SK-N-SH (cell line): ENCODE results near the gene HS3ST1. TPM values are rescaled to one million over a fixed set of nuclear protein-coding genes. Genes with fewer than 3 reads are reported as not detected.

ENCODE experiments used
- CTCF ChIA-PET: fragments of 300-600, 350-600 bp; formaldehyde crosslinking; extraction: SDS; loops from one replicate; lab custom pipeline; 2021; lab: Yijun Ruan, JAX
- POLR2A ChIA-PET: fragments of 350-600 bp; sonication (Branson Sonifier 250); formaldehyde crosslinking; extraction: SDS; loops from one replicate; lab custom pipeline; 2020; ENCODE audit warnings: antibody characterized with exemption, inconsistent platforms; lab: Yijun Ruan, JAX
- DNase-seq: peaks from one replicate; pipeline ENCODE4 v3.0.0; 2012
- H2AFZ ChIP-seq: fragments of 200-600 bp; sonication (generic); 2 replicates; pipeline ENCODE4 v1.8.1; 2016; ENCODE audit warnings: antibody characterized with exemption, mild to moderate bottlenecking, low read depth
- H3F3A ChIP-seq: fragments of 200-600 bp; sonication (generic); replicated peaks from 2 replicates; pipeline ENCODE3; 2016; ENCODE audit warnings: antibody characterized with exemption, mild to moderate bottlenecking; ENCODE audit not compliant: insufficient read depth
- H3K27ac ChIP-seq, 2 experiments: fragments of 200-500 bp in 1 of 2; fragments of 200-600 bp in 1 of 2; sonication (Bioruptor generic) in 1 of 2; sonication (generic), shearing (Covaris generic) in 1 of 2; 2 replicates each; pipeline versions ENCODE4 v1.5.1 to v1.6.1; 2014 to 2016; ENCODE audit warnings: low read depth in 2 of 2, inconsistent platforms in 1 of 2, low read length in 1 of 2, mild to moderate bottlenecking in 1 of 2, mixed read lengths in 1 of 2
- H3K27me3 ChIP-seq: fragments of 200-600 bp; sonication (generic), shearing (Covaris generic); 2 replicates; pipeline ENCODE4 v1.6.1; 2016; ENCODE audit warnings: mixed run types; ENCODE audit not compliant: insufficient read depth
- H3K36me3 ChIP-seq, 2 experiments: fragments of 200-500 bp in 1 of 2; fragments of 200-600 bp in 1 of 2; sonication (Bioruptor generic) in 1 of 2; sonication (generic) in 1 of 2; replicated peaks in 1 of 2; 2 replicates each; pipeline versions ENCODE3 to v1.5.1; 2014 to 2016; ENCODE audit warnings: low read length in 1 of 2, mild to moderate bottlenecking in 1 of 2; ENCODE audit not compliant: insufficient read depth in 2 of 2, control insufficient read depth in 1 of 2
- H3K4me1 ChIP-seq, 2 experiments: fragments of 200-500 bp in 1 of 2; fragments of 200-600 bp in 1 of 2; sonication (Bioruptor generic) in 1 of 2; sonication (generic), shearing (Covaris generic) in 1 of 2; 2 replicates each; pipeline versions ENCODE4 v1.5.1 to v1.6.1; 2014 to 2016; ENCODE audit warnings: low read depth in 1 of 2, low read length in 1 of 2, mixed run types in 1 of 2; ENCODE audit not compliant: insufficient read depth in 2 of 2, control insufficient read depth in 1 of 2
- H3K4me2 ChIP-seq: fragments of 200-600 bp; sonication (generic), shearing (Covaris generic); 2 replicates; pipeline ENCODE4 v1.6.1; 2017; ENCODE audit warnings: mixed run types
- H3K4me3 ChIP-seq, 2 experiments: fragments of 200-500 bp in 1 of 2; fragments of 200-600 bp in 1 of 2; sonication (Bioruptor generic) in 1 of 2; sonication (generic), shearing (Covaris generic) in 1 of 2; 2 replicates each; pipeline versions ENCODE4 v1.5.1 to v1.8.1; 2014 to 2016; ENCODE audit warnings: low read depth in 2 of 2, inconsistent platforms in 1 of 2, low read length in 1 of 2, mild to moderate bottlenecking in 1 of 2, mixed read lengths in 1 of 2, moderate library complexity in 1 of 2
- H3K79me2 ChIP-seq: fragments of 200-600 bp; sonication (generic); 2 replicates; pipeline ENCODE4 v1.8.1; 2017; ENCODE audit warnings: mild to moderate bottlenecking; ENCODE audit not compliant: insufficient read depth
- H3K9ac ChIP-seq: fragments of 200-600 bp; sonication (generic); 2 replicates; pipeline ENCODE4 v1.6.1; 2017; ENCODE audit warnings: mixed run types
- H3K9me2 ChIP-seq: fragments of 200-600 bp; sonication (generic); 2 replicates; pipeline ENCODE4 v1.6.1; 2017; ENCODE audit warnings: mixed run types
- H3K9me3 ChIP-seq: fragments of 200-600 bp; sonication (generic); 2 replicates; pipeline ENCODE4 v1.6.1; 2017; ENCODE audit warnings: mixed run types, mild to moderate bottlenecking, moderate library complexity
- H4K20me1 ChIP-seq: fragments of 200-600 bp; sonication (generic); 2 replicates; pipeline ENCODE4 v1.6.1; 2017; ENCODE audit warnings: mild to moderate bottlenecking, mixed run types; ENCODE audit not compliant: insufficient read depth
- CHD2 ChIP-seq: fragments of 150-350 bp; IDR thresholded peaks from 2 replicates; pipeline ENCODE4 v1.6.1; 2018; ENCODE audit warnings: low read length; ENCODE audit not compliant: partially characterized antibody
- EZH2phosphoT487 ChIP-seq: fragments of 200-600 bp; sonication (generic); IDR thresholded peaks from 2 replicates; pipeline ENCODE4 v1.6.1; 2017; ENCODE audit warnings: low read depth, mixed run types, mild to moderate bottlenecking, antibody characterized with exemption, moderate library complexity, borderline replicate concordance
- FOSL2 ChIP-seq: IDR thresholded peaks from 2 replicates; pipeline ENCODE4 v1.4.0; 2012; ENCODE audit warnings: low read depth, mild to moderate bottlenecking, moderate library complexity, borderline replicate concordance
- FOXJ3 ChIP-seq: sonication (generic); formaldehyde crosslinking; IDR thresholded peaks from 2 replicates; pipeline ENCODE4 v1.5.1; 2020; ENCODE audit warnings: mild to moderate bottlenecking, missing genetic modification reagents
- GATA2 ChIP-seq: sonication (generic); formaldehyde crosslinking; IDR thresholded peaks from 2 replicates; pipeline ENCODE4 v1.5.0; 2020; ENCODE audit warnings: mild to moderate bottlenecking, missing genetic modification reagents
- JUND ChIP-seq: IDR thresholded peaks from 2 replicates; pipeline ENCODE4 v1.4.0; 2012
- MEF2A ChIP-seq: IDR thresholded peaks from 2 replicates; pipeline ENCODE4 v1.4.0; 2012; ENCODE audit warnings: low read depth, borderline replicate concordance
- MXI1 ChIP-seq: IDR thresholded peaks from 2 replicates; pipeline ENCODE4 v1.6.1; 2012; ENCODE audit warnings: mild to moderate bottlenecking, low read depth, low read length, improper control_type of control experiment
- NFIC ChIP-seq: IDR thresholded peaks from 2 replicates; pipeline ENCODE4 v1.4.0; 2012; ENCODE audit warnings: borderline replicate concordance
- RAD21 ChIP-seq: IDR thresholded peaks from 2 replicates; pipeline ENCODE4 v1.6.1; 2012; ENCODE audit warnings: mild to moderate bottlenecking, low read length
- SIN3A ChIP-seq: IDR thresholded peaks from 2 replicates; pipeline ENCODE4 v1.6.1; 2012; ENCODE audit warnings: low read depth, mild to moderate bottlenecking, low read length, moderate library complexity, borderline replicate concordance
- SMC3 ChIP-seq: IDR thresholded peaks from 2 replicates; pipeline ENCODE4 v1.6.1; 2012; ENCODE audit warnings: low read depth, low read length, improper control_type of control experiment
- TAF1 ChIP-seq: IDR thresholded peaks from 2 replicates; pipeline ENCODE4 v1.6.1; 2012; ENCODE audit warnings: low read depth, mild to moderate bottlenecking, low read length, moderate library complexity, borderline replicate concordance
- TEAD4 ChIP-seq: IDR thresholded peaks from 2 replicates; pipeline ENCODE4 v1.4.0; 2012; ENCODE audit warnings: mild to moderate bottlenecking, borderline replicate concordance; ENCODE audit not compliant: insufficient read depth
- WGBS: methylation state at CpG from one replicate; pipeline ENCODE4 v1.1.6; 2017; ENCODE audit warnings: low lambda C conversion rate; 5-methylcytosine and 5-hydroxymethylcytosine counted together
- polyA plus RNA-seq, 3 experiments: library from polyadenylated mRNA; depleted of rRNA; stranded (reverse); fragments of >200 nt; gene quantifications; 2 replicates each; pipeline ENCODE4 v1.2.3, GENCODE V29; 2012
- TF ChIP-seq, protein P1 (sequence below): IDR thresholded peaks from 2 replicates; pipeline ENCODE4 v1.4.0; 2012; ENCODE audit warnings: low read depth, borderline replicate concordance
- TF ChIP-seq, protein P2 (sequence below): fragments of 200-600 bp; sonication (generic); IDR thresholded peaks from 2 replicates; pipeline ENCODE4 v1.6.1; 2017; ENCODE audit warnings: antibody characterized with exemption, mild to moderate bottlenecking, moderate library complexity
- TF ChIP-seq, protein P3 (sequence below): IDR thresholded peaks from 2 replicates; pipeline ENCODE4 v1.6.1; 2012; ENCODE audit warnings: mild to moderate bottlenecking, low read depth, low read length, moderate library complexity
- TF ChIP-seq, protein P4 (sequence below): IDR thresholded peaks from 2 replicates; pipeline ENCODE4 v1.4.0; 2012; ENCODE audit warnings: low read depth

Gene HS3ST1
- polyA plus RNA-seq, 1 of the 3 experiments (the other 2 are of a cell fraction), result not detected

DNA sequence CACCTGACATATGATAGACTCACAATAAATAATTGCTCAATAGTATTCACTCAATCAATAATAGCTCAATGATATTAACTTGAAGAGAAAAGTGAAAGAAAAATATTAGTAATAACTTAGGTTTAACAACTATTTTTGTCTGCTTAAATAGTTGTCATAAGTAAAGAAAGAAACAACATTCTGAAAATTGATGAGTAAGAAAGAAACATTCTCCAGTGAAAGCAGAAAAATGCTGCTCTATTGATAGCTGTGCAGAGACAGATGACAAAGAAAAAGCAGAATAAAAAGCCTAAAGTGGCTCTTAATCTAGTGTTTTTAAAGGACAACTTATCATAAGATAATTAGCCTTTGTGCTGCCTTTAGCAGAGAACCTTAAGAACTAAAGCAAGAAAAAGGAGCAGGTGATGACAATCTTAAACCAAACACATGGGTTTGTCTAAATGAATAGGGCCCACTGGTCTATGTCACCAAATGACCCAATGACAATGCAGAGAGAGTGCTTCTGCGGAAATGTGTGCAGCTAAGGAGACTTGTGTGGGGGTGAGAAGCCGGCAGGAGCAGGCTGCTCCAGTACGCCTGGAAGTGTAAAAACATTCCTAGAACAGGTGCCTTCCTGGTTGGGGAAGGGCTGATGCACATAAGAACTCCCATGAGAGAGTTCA, 13.2 kb downstream of the HS3ST1 start (continued):
- TF ChIP-seq, protein P1, sequence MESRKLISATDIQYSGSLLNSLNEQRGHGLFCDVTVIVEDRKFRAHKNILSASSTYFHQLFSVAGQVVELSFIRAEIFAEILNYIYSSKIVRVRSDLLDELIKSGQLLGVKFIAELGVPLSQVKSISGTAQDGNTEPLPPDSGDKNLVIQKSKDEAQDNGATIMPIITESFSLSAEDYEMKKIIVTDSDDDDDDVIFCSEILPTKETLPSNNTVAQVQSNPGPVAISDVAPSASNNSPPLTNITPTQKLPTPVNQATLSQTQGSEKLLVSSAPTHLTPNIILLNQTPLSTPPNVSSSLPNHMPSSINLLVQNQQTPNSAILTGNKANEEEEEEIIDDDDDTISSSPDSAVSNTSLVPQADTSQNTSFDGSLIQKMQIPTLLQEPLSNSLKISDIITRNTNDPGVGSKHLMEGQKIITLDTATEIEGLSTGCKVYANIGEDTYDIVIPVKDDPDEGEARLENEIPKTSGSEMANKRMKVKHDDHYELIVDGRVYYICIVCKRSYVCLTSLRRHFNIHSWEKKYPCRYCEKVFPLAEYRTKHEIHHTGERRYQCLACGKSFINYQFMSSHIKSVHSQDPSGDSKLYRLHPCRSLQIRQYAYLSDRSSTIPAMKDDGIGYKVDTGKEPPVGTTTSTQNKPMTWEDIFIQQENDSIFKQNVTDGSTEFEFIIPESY, result no peak
- no peak for TF ChIP-seq NFIC
- no peak for TF ChIP-seq MXI1
- TF ChIP-seq TEAD4, result no peak

DNA sequence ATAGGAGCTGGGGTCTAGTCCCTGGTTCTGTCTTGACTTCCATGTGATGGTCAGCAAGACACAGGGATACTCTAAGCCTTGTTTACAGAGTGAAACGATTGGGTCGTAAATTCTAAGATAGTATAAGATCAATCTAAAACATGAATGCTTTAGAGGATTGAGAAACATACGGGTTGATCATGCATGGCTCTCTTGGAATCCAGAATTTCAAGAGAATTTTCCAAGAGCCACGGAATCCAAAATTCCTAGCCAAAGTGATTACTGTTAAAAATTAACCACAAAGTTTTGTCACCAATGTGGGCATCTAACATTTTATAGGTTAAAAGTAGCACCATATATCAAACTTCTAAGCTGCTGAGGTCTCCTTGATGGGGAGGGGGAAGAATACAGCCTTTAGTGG, 16.5 kb downstream of the HS3ST1 start:
- no peak for TF ChIP-seq MXI1
- no peak for TF ChIP-seq EZH2phosphoT487
- TF ChIP-seq, protein P2, sequence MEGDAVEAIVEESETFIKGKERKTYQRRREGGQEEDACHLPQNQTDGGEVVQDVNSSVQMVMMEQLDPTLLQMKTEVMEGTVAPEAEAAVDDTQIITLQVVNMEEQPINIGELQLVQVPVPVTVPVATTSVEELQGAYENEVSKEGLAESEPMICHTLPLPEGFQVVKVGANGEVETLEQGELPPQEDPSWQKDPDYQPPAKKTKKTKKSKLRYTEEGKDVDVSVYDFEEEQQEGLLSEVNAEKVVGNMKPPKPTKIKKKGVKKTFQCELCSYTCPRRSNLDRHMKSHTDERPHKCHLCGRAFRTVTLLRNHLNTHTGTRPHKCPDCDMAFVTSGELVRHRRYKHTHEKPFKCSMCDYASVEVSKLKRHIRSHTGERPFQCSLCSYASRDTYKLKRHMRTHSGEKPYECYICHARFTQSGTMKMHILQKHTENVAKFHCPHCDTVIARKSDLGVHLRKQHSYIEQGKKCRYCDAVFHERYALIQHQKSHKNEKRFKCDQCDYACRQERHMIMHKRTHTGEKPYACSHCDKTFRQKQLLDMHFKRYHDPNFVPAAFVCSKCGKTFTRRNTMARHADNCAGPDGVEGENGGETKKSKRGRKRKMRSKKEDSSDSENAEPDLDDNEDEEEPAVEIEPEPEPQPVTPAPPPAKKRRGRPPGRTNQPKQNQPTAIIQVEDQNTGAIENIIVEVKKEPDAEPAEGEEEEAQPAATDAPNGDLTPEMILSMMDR, result no peak
- TF ChIP-seq FOSL2, result no peak
- TF ChIP-seq SIN3A, result no peak
- no peak for TF ChIP-seq JUND
- no peak for TF ChIP-seq MEF2A
- no peak overlapping the region for H3K9ac ChIP-seq
- CTCF ChIA-PET, result no interaction called here
- H3K9me3 ChIP-seq, result no peaks in the 10 kb centered on the region
- no peaks in the 10 kb centered on the region for H3F3A ChIP-seq
- H3K9me2 ChIP-seq, result no peaks in the 10 kb centered on the region
- H3K79me2 ChIP-seq, result no peaks in the 10 kb centered on the region
- no peak overlapping the region for H3K27ac ChIP-seq
- POLR2A ChIA-PET, result no interaction called here
- H3K27me3 ChIP-seq, result no peaks in the 10 kb centered on the region
- no peaks in the 10 kb centered on the region for H3K36me3 ChIP-seq
- H3K4me1 ChIP-seq, result no peaks in the 10 kb centered on the region
- no peak overlapping the region for H2AFZ ChIP-seq
- H3K4me3 ChIP-seq, result no peak overlapping the region
- no peak overlapping the region for H3K4me2 ChIP-seq
- 13% methylated on average over 4 of the region's 4 CpGs for WGBS
- DNase-seq, result no peak
- H4K20me1 ChIP-seq, result no peaks in the 10 kb centered on the region

DNA sequence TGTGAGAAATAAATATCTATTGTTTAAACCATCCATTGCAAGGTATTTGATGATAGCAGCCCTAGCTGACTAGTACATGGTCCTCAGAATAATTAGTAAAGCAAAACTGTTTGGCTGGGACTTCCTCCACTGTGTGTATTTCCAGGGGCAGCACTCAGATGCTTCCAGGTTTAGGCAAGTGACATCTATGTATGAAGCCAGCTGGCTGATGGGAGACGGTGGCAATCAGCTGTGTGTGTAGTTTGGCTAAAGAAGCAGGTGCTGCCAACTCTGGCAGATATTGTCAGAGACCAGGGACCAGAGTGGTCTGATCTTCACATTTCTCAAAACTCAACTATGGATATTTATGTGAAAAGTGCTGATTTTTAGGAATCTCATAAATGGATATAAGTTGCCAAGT, 19.1 kb downstream of the HS3ST1 start:
- POLR2A ChIA-PET, result interaction anchor here (0.5 kb wide), 1 partner anchor 14 kb away, joined by 3 read pairs; no protein-coding TSS in a partner anchor
- Histone ChIP-seq H3K4me2 (no peak overlapping the region), H3K36me3 (no peaks in the 10 kb centered on the region), H4K20me1 (no peaks in the 10 kb centered on the region), H3K4me1 (no peaks in the 10 kb centered on the region), H3K9me2 (no peaks in the 10 kb centered on the region), H3K9ac (no peak overlapping the region), H3K79me2 (no peaks in the 10 kb centered on the region), H3K27me3 (no peaks in the 10 kb centered on the region), H3K27ac (no peak overlapping the region), H3F3A (no peaks in the 10 kb centered on the region), H3K9me3 (no peaks in the 10 kb centered on the region), H3K4me3 (no peak overlapping the region), H2AFZ (no peak overlapping the region)
- CTCF ChIA-PET, result no interaction called here
- 6% methylated on average over 1 of the region's 1 CpG for WGBS
- no peak for DNase-seq
- TF ChIP-seq SMC3, result no peak
- TF ChIP-seq FOXJ3, result no peak
- TF ChIP-seq GATA2 (CRISPR knock-in tag), result no peak
- TF ChIP-seq JUND, result no peak
- TF ChIP-seq TEAD4, result no peak
- TF ChIP-seq, protein P3, sequence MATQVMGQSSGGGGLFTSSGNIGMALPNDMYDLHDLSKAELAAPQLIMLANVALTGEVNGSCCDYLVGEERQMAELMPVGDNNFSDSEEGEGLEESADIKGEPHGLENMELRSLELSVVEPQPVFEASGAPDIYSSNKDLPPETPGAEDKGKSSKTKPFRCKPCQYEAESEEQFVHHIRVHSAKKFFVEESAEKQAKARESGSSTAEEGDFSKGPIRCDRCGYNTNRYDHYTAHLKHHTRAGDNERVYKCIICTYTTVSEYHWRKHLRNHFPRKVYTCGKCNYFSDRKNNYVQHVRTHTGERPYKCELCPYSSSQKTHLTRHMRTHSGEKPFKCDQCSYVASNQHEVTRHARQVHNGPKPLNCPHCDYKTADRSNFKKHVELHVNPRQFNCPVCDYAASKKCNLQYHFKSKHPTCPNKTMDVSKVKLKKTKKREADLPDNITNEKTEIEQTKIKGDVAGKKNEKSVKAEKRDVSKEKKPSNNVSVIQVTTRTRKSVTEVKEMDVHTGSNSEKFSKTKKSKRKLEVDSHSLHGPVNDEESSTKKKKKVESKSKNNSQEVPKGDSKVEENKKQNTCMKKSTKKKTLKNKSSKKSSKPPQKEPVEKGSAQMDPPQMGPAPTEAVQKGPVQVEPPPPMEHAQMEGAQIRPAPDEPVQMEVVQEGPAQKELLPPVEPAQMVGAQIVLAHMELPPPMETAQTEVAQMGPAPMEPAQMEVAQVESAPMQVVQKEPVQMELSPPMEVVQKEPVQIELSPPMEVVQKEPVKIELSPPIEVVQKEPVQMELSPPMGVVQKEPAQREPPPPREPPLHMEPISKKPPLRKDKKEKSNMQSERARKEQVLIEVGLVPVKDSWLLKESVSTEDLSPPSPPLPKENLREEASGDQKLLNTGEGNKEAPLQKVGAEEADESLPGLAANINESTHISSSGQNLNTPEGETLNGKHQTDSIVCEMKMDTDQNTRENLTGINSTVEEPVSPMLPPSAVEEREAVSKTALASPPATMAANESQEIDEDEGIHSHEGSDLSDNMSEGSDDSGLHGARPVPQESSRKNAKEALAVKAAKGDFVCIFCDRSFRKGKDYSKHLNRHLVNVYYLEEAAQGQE, result no peak
- TF ChIP-seq, protein P4, sequence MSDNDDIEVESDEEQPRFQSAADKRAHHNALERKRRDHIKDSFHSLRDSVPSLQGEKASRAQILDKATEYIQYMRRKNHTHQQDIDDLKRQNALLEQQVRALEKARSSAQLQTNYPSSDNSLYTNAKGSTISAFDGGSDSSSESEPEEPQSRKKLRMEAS, result no peak
- TF ChIP-seq TAF1, result no peak
- TF ChIP-seq CHD2, result no peak
- TF ChIP-seq NFIC, result no peak
- TF ChIP-seq RAD21, result no peak
